GM08714 (cell line): ENCODE data around the gene ATP6V1C2.
"Not testable (repeated sequence)": the region's sequence is repeated elsewhere in the genome, so short reads cannot be mapped to it uniquely, and the experiment has no call there.

Experiments used
- H3K4me3 ChIP-seq: fragments of 200-500 bp; sonication (Bioruptor generic); 2 replicates; pipeline ENCODE4 v1.5.1; 2014; ENCODE audit warnings: mild to moderate bottlenecking, low read length, inconsistent platforms
- ZNF274 ChIP-seq: IDR thresholded peaks from 2 replicates; pipeline ENCODE4 v1.6.1; 2012; ENCODE audit warnings: mild to moderate bottlenecking, low read depth, low read length

Gene ATP6V1C2

GRCh38 chr2:10798783-10799182, 77.4 kb downstream of the ATP6V1C2 start:
- H3K4me3 ChIP-seq, result no peak overlapping the region
- TF ChIP-seq ZNF274, result no peak

- TF ChIP-seq ZNF274, result no peak
- no peak overlapping the region for H3K4me3 ChIP-seq
Observed at GRCh38 chr2:10800163-10800562, 78.7 kb downstream of the ATP6V1C2 start.

- no peak overlapping the region for H3K4me3 ChIP-seq
- no peak for TF ChIP-seq ZNF274
Observed at GRCh38 chr2:10802657-10803056, 81.2 kb downstream of the ATP6V1C2 start.

- H3K4me3 ChIP-seq, result not testable (repeated sequence)
Observed at GRCh38 chr2:10805990-10806389, 84.6 kb downstream of the ATP6V1C2 start.

- H3K4me3 ChIP-seq, result no peak overlapping the region
- no peak for TF ChIP-seq ZNF274
Observed at GRCh38 chr2:10806543-10806942, 85.1 kb downstream of the ATP6V1C2 start.

GRCh38 chr2:10810202-10811161, 89.1 kb downstream of the ATP6V1C2 start:
- no peak for TF ChIP-seq ZNF274
- peak overlapping the region; percentile 94 for H3K4me3 ChIP-seq

- peak overlapping the region; percentile 94 for H3K4me3 ChIP-seq
- no peak for TF ChIP-seq ZNF274
Observed at GRCh38 chr2:10811517-10811916, 90.1 kb downstream of the ATP6V1C2 start.

- H3K4me3 ChIP-seq, result peak within 1 kb of the TSS; percentile 94
- TF ChIP-seq ZNF274, result no peak
Observed at GRCh38 chr2:10812362-10813162, 91.1 kb downstream of the ATP6V1C2 start, which contains the start of gene PDIA6. Gene PDIA6 (minus strand): TSS chr2:10812785. CDS start chr2:10812696, 89 bp downstream.

- peak overlapping the region; percentile 67; the same call in 1 of the 2 replicates for H3K4me3 ChIP-seq
Observed at GRCh38 chr2:10813163-10814138, 92.0 kb downstream of the ATP6V1C2 start.

- no peak overlapping the region for H3K4me3 ChIP-seq
- TF ChIP-seq ZNF274, result no peak
Observed at GRCh38 chr2:10814142-10814541, 92.7 kb downstream of the ATP6V1C2 start.

- no peak overlapping the region for H3K4me3 ChIP-seq
- no peak for TF ChIP-seq ZNF274
Observed at GRCh38 chr2:10814571-10815331, 93.3 kb downstream of the ATP6V1C2 start.

- no peak for TF ChIP-seq ZNF274
- no peak overlapping the region for H3K4me3 ChIP-seq
Observed at GRCh38 chr2:10817413-10817812, 96.0 kb downstream of the ATP6V1C2 start.

GRCh38 chr2:10818305-10818704, 96.9 kb downstream of the ATP6V1C2 start:
- not testable (repeated sequence) for H3K4me3 ChIP-seq
